SK-N-SH (cell line): ENCODE results near the gene TFB1M. TPM values are rescaled to one million over a fixed set of nuclear protein-coding genes. Genes with fewer than 3 reads are reported as not detected.

ENCODE experiments used
- CTCF ChIA-PET: fragments of 300-600, 350-600 bp; formaldehyde crosslinking; extraction: SDS; loops from one replicate; lab custom pipeline; 2021; lab: Yijun Ruan, JAX
- POLR2A ChIA-PET: fragments of 350-600 bp; sonication (Branson Sonifier 250); formaldehyde crosslinking; extraction: SDS; loops from one replicate; lab custom pipeline; 2020; ENCODE audit warnings: antibody characterized with exemption, inconsistent platforms; lab: Yijun Ruan, JAX
- DNase-seq: peaks from one replicate; pipeline ENCODE4 v3.0.0; 2012
- H2AFZ ChIP-seq: fragments of 200-600 bp; sonication (generic); 2 replicates; pipeline ENCODE4 v1.8.1; 2016; ENCODE audit warnings: antibody characterized with exemption, mild to moderate bottlenecking, low read depth
- H3F3A ChIP-seq: fragments of 200-600 bp; sonication (generic); replicated peaks from 2 replicates; pipeline ENCODE3; 2016; ENCODE audit warnings: antibody characterized with exemption, mild to moderate bottlenecking; ENCODE audit not compliant: insufficient read depth
- H3K27ac ChIP-seq, 2 experiments: fragments of 200-500 bp in 1 of 2; fragments of 200-600 bp in 1 of 2; sonication (Bioruptor generic) in 1 of 2; sonication (generic), shearing (Covaris generic) in 1 of 2; 2 replicates each; pipeline versions ENCODE4 v1.5.1 to v1.6.1; 2014 to 2016; ENCODE audit warnings: low read depth in 2 of 2, inconsistent platforms in 1 of 2, low read length in 1 of 2, mild to moderate bottlenecking in 1 of 2, mixed read lengths in 1 of 2
- H3K27me3 ChIP-seq: fragments of 200-600 bp; sonication (generic), shearing (Covaris generic); 2 replicates; pipeline ENCODE4 v1.6.1; 2016; ENCODE audit warnings: mixed run types; ENCODE audit not compliant: insufficient read depth
- H3K36me3 ChIP-seq, 2 experiments: fragments of 200-500 bp in 1 of 2; fragments of 200-600 bp in 1 of 2; sonication (Bioruptor generic) in 1 of 2; sonication (generic) in 1 of 2; replicated peaks in 1 of 2; 2 replicates each; pipeline versions ENCODE3 to v1.5.1; 2014 to 2016; ENCODE audit warnings: low read length in 1 of 2, mild to moderate bottlenecking in 1 of 2; ENCODE audit not compliant: insufficient read depth in 2 of 2, control insufficient read depth in 1 of 2
- H3K4me1 ChIP-seq, 2 experiments: fragments of 200-500 bp in 1 of 2; fragments of 200-600 bp in 1 of 2; sonication (Bioruptor generic) in 1 of 2; sonication (generic), shearing (Covaris generic) in 1 of 2; 2 replicates each; pipeline versions ENCODE4 v1.5.1 to v1.6.1; 2014 to 2016; ENCODE audit warnings: low read depth in 1 of 2, low read length in 1 of 2, mixed run types in 1 of 2; ENCODE audit not compliant: insufficient read depth in 2 of 2, control insufficient read depth in 1 of 2
- H3K4me2 ChIP-seq: fragments of 200-600 bp; sonication (generic), shearing (Covaris generic); 2 replicates; pipeline ENCODE4 v1.6.1; 2017; ENCODE audit warnings: mixed run types
- H3K4me3 ChIP-seq, 2 experiments: fragments of 200-500 bp in 1 of 2; fragments of 200-600 bp in 1 of 2; sonication (Bioruptor generic) in 1 of 2; sonication (generic), shearing (Covaris generic) in 1 of 2; 2 replicates each; pipeline versions ENCODE4 v1.5.1 to v1.8.1; 2014 to 2016; ENCODE audit warnings: low read depth in 2 of 2, inconsistent platforms in 1 of 2, low read length in 1 of 2, mild to moderate bottlenecking in 1 of 2, mixed read lengths in 1 of 2, moderate library complexity in 1 of 2
- H3K79me2 ChIP-seq: fragments of 200-600 bp; sonication (generic); 2 replicates; pipeline ENCODE4 v1.8.1; 2017; ENCODE audit warnings: mild to moderate bottlenecking; ENCODE audit not compliant: insufficient read depth
- H3K9ac ChIP-seq: fragments of 200-600 bp; sonication (generic); 2 replicates; pipeline ENCODE4 v1.6.1; 2017; ENCODE audit warnings: mixed run types
- H3K9me2 ChIP-seq: fragments of 200-600 bp; sonication (generic); 2 replicates; pipeline ENCODE4 v1.6.1; 2017; ENCODE audit warnings: mixed run types
- H3K9me3 ChIP-seq: fragments of 200-600 bp; sonication (generic); 2 replicates; pipeline ENCODE4 v1.6.1; 2017; ENCODE audit warnings: mixed run types, mild to moderate bottlenecking, moderate library complexity
- H4K20me1 ChIP-seq: fragments of 200-600 bp; sonication (generic); 2 replicates; pipeline ENCODE4 v1.6.1; 2017; ENCODE audit warnings: mild to moderate bottlenecking, mixed run types; ENCODE audit not compliant: insufficient read depth
- CHD2 ChIP-seq: fragments of 150-350 bp; IDR thresholded peaks from 2 replicates; pipeline ENCODE4 v1.6.1; 2018; ENCODE audit warnings: low read length; ENCODE audit not compliant: partially characterized antibody
- EP300 ChIP-seq, 2 experiments: IDR thresholded peaks; 2 replicates each; pipeline versions ENCODE4 v1.4.0 to v1.6.1; 2012; ENCODE audit warnings: borderline replicate concordance in 1 of 2, low read depth in 1 of 2, low read length in 1 of 2
- FOSL2 ChIP-seq: IDR thresholded peaks from 2 replicates; pipeline ENCODE4 v1.4.0; 2012; ENCODE audit warnings: low read depth, mild to moderate bottlenecking, moderate library complexity, borderline replicate concordance
- FOXJ3 ChIP-seq: sonication (generic); formaldehyde crosslinking; IDR thresholded peaks from 2 replicates; pipeline ENCODE4 v1.5.1; 2020; ENCODE audit warnings: mild to moderate bottlenecking, missing genetic modification reagents
- FOXM1 ChIP-seq: IDR thresholded peaks from 2 replicates; pipeline ENCODE4 v1.4.0; 2012; ENCODE audit warnings: low read depth, mild to moderate bottlenecking
- GATA2 ChIP-seq: sonication (generic); formaldehyde crosslinking; IDR thresholded peaks from 2 replicates; pipeline ENCODE4 v1.5.0; 2020; ENCODE audit warnings: mild to moderate bottlenecking, missing genetic modification reagents
- NFIC ChIP-seq: IDR thresholded peaks from 2 replicates; pipeline ENCODE4 v1.4.0; 2012; ENCODE audit warnings: borderline replicate concordance
- NRF1 ChIP-seq: IDR thresholded peaks from 2 replicates; pipeline ENCODE4 v1.6.1; 2012; ENCODE audit warnings: low read depth, mild to moderate bottlenecking, low read length
- POLR2AphosphoS5 ChIP-seq: IDR thresholded peaks from 2 replicates; pipeline ENCODE4 v1.6.1; 2012; ENCODE audit warnings: low read depth, low read length
- RAD21 ChIP-seq: IDR thresholded peaks from 2 replicates; pipeline ENCODE4 v1.6.1; 2012; ENCODE audit warnings: mild to moderate bottlenecking, low read length
- RFX5 ChIP-seq: IDR thresholded peaks from 2 replicates; pipeline ENCODE4 v1.6.1; 2012; ENCODE audit warnings: mild to moderate bottlenecking, improper control_type of control experiment, low read length
- RXRA ChIP-seq: IDR thresholded peaks from 2 replicates; pipeline ENCODE4 v1.4.0; 2012; ENCODE audit warnings: low read depth, mild to moderate bottlenecking, borderline replicate concordance
- SIN3A ChIP-seq: IDR thresholded peaks from 2 replicates; pipeline ENCODE4 v1.6.1; 2012; ENCODE audit warnings: low read depth, mild to moderate bottlenecking, low read length, moderate library complexity, borderline replicate concordance
- WGBS: methylation state at CpG from one replicate; pipeline ENCODE4 v1.1.6; 2017; ENCODE audit warnings: low lambda C conversion rate; 5-methylcytosine and 5-hydroxymethylcytosine counted together
- polyA plus RNA-seq, 3 experiments: library from polyadenylated mRNA; depleted of rRNA; stranded (reverse); fragments of >200 nt; gene quantifications; 2 replicates each; pipeline ENCODE4 v1.2.3, GENCODE V29; 2012
- TF ChIP-seq, protein P1 (sequence below): IDR thresholded peaks from 2 replicates; pipeline ENCODE4 v1.4.0; 2012; ENCODE audit warnings: low read depth, borderline replicate concordance
- TF ChIP-seq, protein P2 (sequence below): fragments of 150-350 bp; IDR thresholded peaks from 2 replicates; pipeline ENCODE4 v1.6.1; 2016; ENCODE audit warnings: mild to moderate bottlenecking, low read depth, low read length
- TF ChIP-seq, protein P3 (sequence below): IDR thresholded peaks from 2 replicates; pipeline ENCODE4 v1.6.1; 2012; ENCODE audit warnings: mild to moderate bottlenecking, low read depth, low read length, moderate library complexity
- TF ChIP-seq, protein P4 (sequence below): IDR thresholded peaks from 2 replicates; pipeline ENCODE4 v1.4.0; 2012; ENCODE audit warnings: low read depth, borderline replicate concordance
- TF ChIP-seq, protein P5 (sequence below): IDR thresholded peaks from 2 replicates; pipeline ENCODE4 v1.4.0; 2012; ENCODE audit warnings: low read depth
- TF ChIP-seq, protein P6 (sequence below): fragments of 150-350 bp; IDR thresholded peaks from 2 replicates; pipeline ENCODE4 v1.6.1; 2017; ENCODE audit warnings: antibody characterized with exemption, low read length, low read depth, borderline replicate concordance

The TFB1M gene
- polyA plus RNA-seq, 1 of the 3 experiments (the other 2 are of a cell fraction), result 28.4 TPM

DNA sequence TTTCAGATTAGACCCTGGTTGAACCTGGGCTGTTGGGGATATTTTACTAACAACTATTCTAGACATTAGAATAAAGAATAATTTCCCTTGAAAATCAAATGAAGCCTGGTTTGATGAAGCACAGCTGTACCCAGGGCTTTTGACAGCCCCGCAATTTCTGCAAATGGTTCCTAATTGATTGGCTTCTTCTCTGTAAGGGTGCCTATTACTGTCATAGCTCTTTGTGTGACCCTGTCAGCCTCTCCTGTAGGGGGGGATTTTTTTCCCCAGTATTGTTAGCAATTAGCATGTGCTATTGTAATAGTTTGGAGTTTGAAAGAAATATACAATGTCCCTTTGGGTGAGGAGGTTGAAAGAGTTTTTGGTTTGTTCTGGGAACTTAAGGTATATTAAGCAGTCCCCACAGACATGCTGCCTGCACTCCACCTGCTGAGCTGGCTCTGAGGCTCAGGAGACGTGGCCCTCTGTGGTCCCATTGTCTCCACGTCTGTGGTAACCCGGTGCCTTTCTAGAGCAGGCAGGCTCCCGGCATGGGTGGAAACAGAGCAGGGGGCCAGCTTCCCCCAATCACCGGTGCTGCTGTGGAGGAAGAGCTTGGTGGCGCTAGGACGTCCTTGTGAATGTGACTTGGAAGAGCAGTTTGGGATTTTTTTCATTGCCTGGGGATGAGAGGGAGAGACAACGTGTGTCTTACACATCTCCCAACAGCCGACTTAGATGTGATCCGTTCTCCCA, 97.8 kb downstream of the TFB1M start:
- H4K20me1 ChIP-seq, result no peaks in the 10 kb centered on the region
- DNase-seq, result no peak
- no peak for TF ChIP-seq NFIC
- TF ChIP-seq, protein P1, sequence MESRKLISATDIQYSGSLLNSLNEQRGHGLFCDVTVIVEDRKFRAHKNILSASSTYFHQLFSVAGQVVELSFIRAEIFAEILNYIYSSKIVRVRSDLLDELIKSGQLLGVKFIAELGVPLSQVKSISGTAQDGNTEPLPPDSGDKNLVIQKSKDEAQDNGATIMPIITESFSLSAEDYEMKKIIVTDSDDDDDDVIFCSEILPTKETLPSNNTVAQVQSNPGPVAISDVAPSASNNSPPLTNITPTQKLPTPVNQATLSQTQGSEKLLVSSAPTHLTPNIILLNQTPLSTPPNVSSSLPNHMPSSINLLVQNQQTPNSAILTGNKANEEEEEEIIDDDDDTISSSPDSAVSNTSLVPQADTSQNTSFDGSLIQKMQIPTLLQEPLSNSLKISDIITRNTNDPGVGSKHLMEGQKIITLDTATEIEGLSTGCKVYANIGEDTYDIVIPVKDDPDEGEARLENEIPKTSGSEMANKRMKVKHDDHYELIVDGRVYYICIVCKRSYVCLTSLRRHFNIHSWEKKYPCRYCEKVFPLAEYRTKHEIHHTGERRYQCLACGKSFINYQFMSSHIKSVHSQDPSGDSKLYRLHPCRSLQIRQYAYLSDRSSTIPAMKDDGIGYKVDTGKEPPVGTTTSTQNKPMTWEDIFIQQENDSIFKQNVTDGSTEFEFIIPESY, result no peak
- no peak for TF ChIP-seq RXRA
- no peak for TF ChIP-seq RFX5
- no peak for TF ChIP-seq SIN3A
- TF ChIP-seq, protein P2, sequence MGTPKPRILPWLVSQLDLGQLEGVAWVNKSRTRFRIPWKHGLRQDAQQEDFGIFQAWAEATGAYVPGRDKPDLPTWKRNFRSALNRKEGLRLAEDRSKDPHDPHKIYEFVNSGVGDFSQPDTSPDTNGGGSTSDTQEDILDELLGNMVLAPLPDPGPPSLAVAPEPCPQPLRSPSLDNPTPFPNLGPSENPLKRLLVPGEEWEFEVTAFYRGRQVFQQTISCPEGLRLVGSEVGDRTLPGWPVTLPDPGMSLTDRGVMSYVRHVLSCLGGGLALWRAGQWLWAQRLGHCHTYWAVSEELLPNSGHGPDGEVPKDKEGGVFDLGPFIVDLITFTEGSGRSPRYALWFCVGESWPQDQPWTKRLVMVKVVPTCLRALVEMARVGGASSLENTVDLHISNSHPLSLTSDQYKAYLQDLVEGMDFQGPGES, result no peak
- TF ChIP-seq, protein P3, sequence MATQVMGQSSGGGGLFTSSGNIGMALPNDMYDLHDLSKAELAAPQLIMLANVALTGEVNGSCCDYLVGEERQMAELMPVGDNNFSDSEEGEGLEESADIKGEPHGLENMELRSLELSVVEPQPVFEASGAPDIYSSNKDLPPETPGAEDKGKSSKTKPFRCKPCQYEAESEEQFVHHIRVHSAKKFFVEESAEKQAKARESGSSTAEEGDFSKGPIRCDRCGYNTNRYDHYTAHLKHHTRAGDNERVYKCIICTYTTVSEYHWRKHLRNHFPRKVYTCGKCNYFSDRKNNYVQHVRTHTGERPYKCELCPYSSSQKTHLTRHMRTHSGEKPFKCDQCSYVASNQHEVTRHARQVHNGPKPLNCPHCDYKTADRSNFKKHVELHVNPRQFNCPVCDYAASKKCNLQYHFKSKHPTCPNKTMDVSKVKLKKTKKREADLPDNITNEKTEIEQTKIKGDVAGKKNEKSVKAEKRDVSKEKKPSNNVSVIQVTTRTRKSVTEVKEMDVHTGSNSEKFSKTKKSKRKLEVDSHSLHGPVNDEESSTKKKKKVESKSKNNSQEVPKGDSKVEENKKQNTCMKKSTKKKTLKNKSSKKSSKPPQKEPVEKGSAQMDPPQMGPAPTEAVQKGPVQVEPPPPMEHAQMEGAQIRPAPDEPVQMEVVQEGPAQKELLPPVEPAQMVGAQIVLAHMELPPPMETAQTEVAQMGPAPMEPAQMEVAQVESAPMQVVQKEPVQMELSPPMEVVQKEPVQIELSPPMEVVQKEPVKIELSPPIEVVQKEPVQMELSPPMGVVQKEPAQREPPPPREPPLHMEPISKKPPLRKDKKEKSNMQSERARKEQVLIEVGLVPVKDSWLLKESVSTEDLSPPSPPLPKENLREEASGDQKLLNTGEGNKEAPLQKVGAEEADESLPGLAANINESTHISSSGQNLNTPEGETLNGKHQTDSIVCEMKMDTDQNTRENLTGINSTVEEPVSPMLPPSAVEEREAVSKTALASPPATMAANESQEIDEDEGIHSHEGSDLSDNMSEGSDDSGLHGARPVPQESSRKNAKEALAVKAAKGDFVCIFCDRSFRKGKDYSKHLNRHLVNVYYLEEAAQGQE, result no peak
- TF ChIP-seq GATA2, result no peak
- no peak for TF ChIP-seq POLR2AphosphoS5
- TF ChIP-seq FOSL2, result no peak
- TF ChIP-seq, protein P4, sequence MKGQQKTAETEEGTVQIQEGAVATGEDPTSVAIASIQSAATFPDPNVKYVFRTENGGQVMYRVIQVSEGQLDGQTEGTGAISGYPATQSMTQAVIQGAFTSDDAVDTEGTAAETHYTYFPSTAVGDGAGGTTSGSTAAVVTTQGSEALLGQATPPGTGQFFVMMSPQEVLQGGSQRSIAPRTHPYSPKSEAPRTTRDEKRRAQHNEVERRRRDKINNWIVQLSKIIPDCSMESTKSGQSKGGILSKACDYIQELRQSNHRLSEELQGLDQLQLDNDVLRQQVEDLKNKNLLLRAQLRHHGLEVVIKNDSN, result no peak
- no peak for TF ChIP-seq CHD2
- TF ChIP-seq NRF1, result no peak
- TF ChIP-seq FOXM1, result no peak
- TF ChIP-seq, protein P5, sequence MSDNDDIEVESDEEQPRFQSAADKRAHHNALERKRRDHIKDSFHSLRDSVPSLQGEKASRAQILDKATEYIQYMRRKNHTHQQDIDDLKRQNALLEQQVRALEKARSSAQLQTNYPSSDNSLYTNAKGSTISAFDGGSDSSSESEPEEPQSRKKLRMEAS, result no peak
- no peak for TF ChIP-seq RAD21
- no peak for TF ChIP-seq EP300 (IDR thresholded peaks at IDR 0.05; ENCODE audit: borderline replicate concordance in 1 of 2, low read depth in 1 of 2, low read length in 1 of 2)
- no peak for TF ChIP-seq FOXJ3 (CRISPR knock-in tag)
- TF ChIP-seq, protein P6, sequence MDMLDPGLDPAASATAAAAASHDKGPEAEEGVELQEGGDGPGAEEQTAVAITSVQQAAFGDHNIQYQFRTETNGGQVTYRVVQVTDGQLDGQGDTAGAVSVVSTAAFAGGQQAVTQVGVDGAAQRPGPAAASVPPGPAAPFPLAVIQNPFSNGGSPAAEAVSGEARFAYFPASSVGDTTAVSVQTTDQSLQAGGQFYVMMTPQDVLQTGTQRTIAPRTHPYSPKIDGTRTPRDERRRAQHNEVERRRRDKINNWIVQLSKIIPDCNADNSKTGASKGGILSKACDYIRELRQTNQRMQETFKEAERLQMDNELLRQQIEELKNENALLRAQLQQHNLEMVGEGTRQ, result no peak
- no peaks in the 10 kb centered on the region for H3K36me3 ChIP-seq
- H3K9ac ChIP-seq, result no peak overlapping the region
- H3K4me2 ChIP-seq, result no peak overlapping the region
- H3K79me2 ChIP-seq, result no peaks in the 10 kb centered on the region
- POLR2A ChIA-PET, result no interaction called here
- no peaks in the 10 kb centered on the region for H3K9me2 ChIP-seq
- 89% methylated on average over 11 of the region's 11 CpGs for WGBS
- CTCF ChIA-PET, result interaction anchor here (0.9 kb wide), 1 partner anchor 10 kb away, joined by 3 read pairs; no protein-coding TSS in a partner anchor
- no peak overlapping the region for H3K27ac ChIP-seq
- peaks cover 0 to 13% of the 10 kb centered on the region in 2 experiments; a peak in 1 of 4 replicates for H3K4me1 ChIP-seq
- H3K27me3 ChIP-seq, result no peaks in the 10 kb centered on the region
- H3K4me3 ChIP-seq, result no peak overlapping the region
- no peaks in the 10 kb centered on the region for H3K9me3 ChIP-seq
- H3F3A ChIP-seq, result peaks cover 3% of the 10 kb centered on the region
- no peak overlapping the region for H2AFZ ChIP-seq
